Caco-2 (cell line): Measurements from ENCODE around the gene CCNI2. TPM values are rescaled to one million over a fixed set of nuclear protein-coding genes. Genes with fewer than 3 reads are reported as not detected.

Experiments
- BruUV-seq: library from RNA; stranded (reverse); fragments of 400-500 nt; replicated peaks from 2 replicates; lab custom pipeline; 2021; lab: Mats Ljungman, UMichigan
- CTCF ChIA-PET: fragments of 300-600 bp; sonication (Branson Sonifier 250); formaldehyde crosslinking; loops from one replicate; lab custom pipeline; 2022; ENCODE audit warnings: antibody characterized with exemption; lab: Charles Lee
- POLR2A ChIA-PET: fragments of 300-600 bp; sonication (Branson Sonifier 250); formaldehyde crosslinking; loops from one replicate; lab custom pipeline; 2022; ENCODE audit warnings: antibody characterized with exemption; lab: Charles Lee
- DNase-seq, 2 experiments: peaks; one replicate each; pipeline versions ENCODE4 v3.0.0 to v3.0.0-alpha.2; 2020 to 2022
- H3K27me3 ChIP-seq: replicated peaks from 2 replicates; pipeline ENCODE4 v1.6.0; 2011; ENCODE audit warnings: low read length; ENCODE audit not compliant: control insufficient read depth, insufficient read depth
- H3K36me3 ChIP-seq: 2 replicates; pipeline ENCODE4 v1.5.1; 2011; ENCODE audit warnings: low read length; ENCODE audit not compliant: control insufficient read depth, insufficient read depth
- H3K4me1 ChIP-seq: fragments of 250-450 bp; sonication (Bioruptor Pico); 2 replicates; pipeline ENCODE4 v1.5.1; 2020; ENCODE audit warnings: mild to moderate bottlenecking
- H3K4me3 ChIP-seq: 2 replicates; pipeline ENCODE4 v1.5.1; 2011; ENCODE audit warnings: low read depth, mild to moderate bottlenecking, control low read depth, low read length
- H3K9me3 ChIP-seq: fragments of 250-450 bp; sonication (Bioruptor Pico); 2 replicates; pipeline ENCODE4 v1.5.1; 2020; ENCODE audit warnings: mild to moderate bottlenecking, moderate library complexity
- H3K27ac Mint-ChIP-seq: one replicate; pipeline ENCODE4 v1.8.0; 2022; ENCODE audit warnings: mixed read lengths; ENCODE audit not compliant: unreplicated experiment
- H3K27me3 Mint-ChIP-seq: one replicate; pipeline ENCODE4 v1.8.0; 2022; ENCODE audit warnings: mixed read lengths; ENCODE audit not compliant: insufficient read depth, unreplicated experiment
- H3K36me3 Mint-ChIP-seq: one replicate; pipeline ENCODE4 v1.8.0; 2022; ENCODE audit warnings: mild to moderate bottlenecking, mixed read lengths; ENCODE audit not compliant: insufficient read depth, unreplicated experiment
- H3K4me1 Mint-ChIP-seq: one replicate; pipeline ENCODE4 v1.8.0; 2022; ENCODE audit warnings: low read depth, mixed read lengths; ENCODE audit not compliant: unreplicated experiment
- H3K4me3 Mint-ChIP-seq: one replicate; pipeline ENCODE4 v1.8.0; 2022; ENCODE audit warnings: mild to moderate bottlenecking, moderate library complexity, mixed read lengths; ENCODE audit not compliant: unreplicated experiment
- H3K9me3 Mint-ChIP-seq: one replicate; pipeline ENCODE4 v1.8.0; 2022; ENCODE audit warnings: mixed read lengths; ENCODE audit not compliant: unreplicated experiment
- CTCF ChIP-seq, 2 experiments: fragments of 200-600 bp in 1 of 2; IDR thresholded peaks; 1 replicate in 1 of 2; 2 replicates in 1 of 2; pipeline versions ENCODE4 v1.5.1 to v1.8.0; 2011 to 2022; ENCODE audit warnings: antibody characterized with exemption in 1 of 2, control low read depth in 1 of 2, inconsistent platforms in 1 of 2, low read depth in 1 of 2, low read length in 1 of 2, mild to moderate bottlenecking in 1 of 2, moderate library complexity in 1 of 2; ENCODE audit not compliant: insufficient read depth in 1 of 2, severe bottlenecking in 1 of 2, unreplicated experiment in 1 of 2
- intact Hi-C: fragments of 100-400 bp; cut with micrococcal nuclease; formaldehyde crosslinking; loops from one replicate; pipeline ENCODE4 v1.10.0; 2022; ENCODE audit not compliant: unreplicated experiment
- total RNA-seq: library from RNA; stranded (reverse); gene quantifications from 2 replicates; pipeline ENCODE4 v1.2.3, GENCODE V29; 2022

The CCNI2 gene
- total RNA-seq, 1 experiment from 2014 or later: 0.18 TPM

GRCh38 chr5:132742158-132742557 is 5.1 kb upstream of the CCNI2 start:
- no peak for DNase-seq
- H3K27me3 Mint-ChIP-seq: peaks cover 8% of the 10 kb centered on the region
- peaks cover 7% of the 10 kb centered on the region for H3K9me3 Mint-ChIP-seq
- Histone ChIP-seq H3K36me3 (no peaks in the 10 kb centered on the region), H3K27me3 (no peaks in the 10 kb centered on the region), H3K4me1 (peaks cover 4% of the 10 kb centered on the region; the same call in 1 of the 2 replicates), H3K4me3 (no peak overlapping the region), H3K9me3 (no peaks in the 10 kb centered on the region)
- no TSS peak for BruUV-seq
- H3K4me1 Mint-ChIP-seq: peaks cover 9% of the 10 kb centered on the region
- intact Hi-C loops: no loop called here
- TF ChIP-seq CTCF (IDR thresholded peaks at IDR 0.05; ENCODE audit: insufficient read depth in 1 of 2, low read depth in 1 of 2, low read length in 1 of 2, severe bottlenecking in 1 of 2, unreplicated experiment in 1 of 2): no peak
- H3K36me3 Mint-ChIP-seq: peaks cover 5% of the 10 kb centered on the region
- ChIA-PET CTCF (no interaction called here), POLR2A (no interaction called here)
- no peak overlapping the region for H3K27ac Mint-ChIP-seq
- no peak overlapping the region for H3K4me3 Mint-ChIP-seq

GRCh38 chr5:132742626-132743025 is 4.6 kb upstream of the CCNI2 start:
- BruUV-seq: no TSS peak
- no peak for TF ChIP-seq CTCF (IDR thresholded peaks at IDR 0.05; ENCODE audit: insufficient read depth in 1 of 2, low read depth in 1 of 2, low read length in 1 of 2, severe bottlenecking in 1 of 2, unreplicated experiment in 1 of 2)
- Histone ChIP-seq H3K27me3 (no peaks in the 10 kb centered on the region), H3K36me3 (no peaks in the 10 kb centered on the region), H3K4me1 (peaks cover 4% of the 10 kb centered on the region; the same call in 1 of the 2 replicates), H3K9me3 (no peaks in the 10 kb centered on the region), H3K4me3 (no peak overlapping the region)
- DNase-seq: no peak
- peaks cover 7% of the 10 kb centered on the region for H3K9me3 Mint-ChIP-seq
- H3K27ac Mint-ChIP-seq: no peak overlapping the region
- CTCF ChIA-PET: no interaction called here
- H3K36me3 Mint-ChIP-seq: peaks cover under 1% of the 10 kb centered on the region
- H3K4me1 Mint-ChIP-seq: peaks cover 9% of the 10 kb centered on the region
- POLR2A ChIA-PET: no interaction called here
- intact Hi-C loops: no loop called here
- H3K27me3 Mint-ChIP-seq: peaks cover 8% of the 10 kb centered on the region
- no peak overlapping the region for H3K4me3 Mint-ChIP-seq

GRCh38 chr5:132744659-132745058 is 2.6 kb upstream of the CCNI2 start:
- Mint-ChIP-seq H3K9me3 (peaks cover 7% of the 10 kb centered on the region), H3K27me3 (peaks cover 8% of the 10 kb centered on the region), H3K27ac (no peak overlapping the region), H3K36me3 (no peaks in the 10 kb centered on the region), H3K4me1 (no peaks in the 10 kb centered on the region), H3K4me3 (no peak overlapping the region)
- no peaks in the 10 kb centered on the region for H3K36me3 ChIP-seq
- intact Hi-C loops: no loop called here
- no peaks in the 10 kb centered on the region for H3K27me3 ChIP-seq
- no peak overlapping the region for H3K4me3 ChIP-seq
- no TSS peak for BruUV-seq
- DNase-seq: no peak
- H3K9me3 ChIP-seq: no peaks in the 10 kb centered on the region
- ChIA-PET CTCF (interaction anchor here (1.3 kb wide), 1 partner anchor 76 kb away, joined by 3 read pairs; no protein-coding TSS in a partner anchor), POLR2A (no interaction called here)
- H3K4me1 ChIP-seq: no peaks in the 10 kb centered on the region
- TF ChIP-seq CTCF (IDR thresholded peaks at IDR 0.05; ENCODE audit: insufficient read depth in 1 of 2, low read depth in 1 of 2, low read length in 1 of 2, severe bottlenecking in 1 of 2, unreplicated experiment in 1 of 2): no peak
